ENCODE measurements around the gene BPHL. TPM values are rescaled to one million over a fixed set of nuclear protein-coding genes. Genes with fewer than 3 reads are reported as not detected.
A peak's percentile ranks its signal among the peaks of the same experiment; 100 is the strongest.
"Not testable (repeated sequence)": the region's sequence is repeated elsewhere in the genome, so short reads cannot be mapped to it uniquely, and the experiment has no call there.

The BPHL gene
- total RNA-seq, 2 donors from 2014 or later = 9.1 to 9.2 TPM

DNA sequence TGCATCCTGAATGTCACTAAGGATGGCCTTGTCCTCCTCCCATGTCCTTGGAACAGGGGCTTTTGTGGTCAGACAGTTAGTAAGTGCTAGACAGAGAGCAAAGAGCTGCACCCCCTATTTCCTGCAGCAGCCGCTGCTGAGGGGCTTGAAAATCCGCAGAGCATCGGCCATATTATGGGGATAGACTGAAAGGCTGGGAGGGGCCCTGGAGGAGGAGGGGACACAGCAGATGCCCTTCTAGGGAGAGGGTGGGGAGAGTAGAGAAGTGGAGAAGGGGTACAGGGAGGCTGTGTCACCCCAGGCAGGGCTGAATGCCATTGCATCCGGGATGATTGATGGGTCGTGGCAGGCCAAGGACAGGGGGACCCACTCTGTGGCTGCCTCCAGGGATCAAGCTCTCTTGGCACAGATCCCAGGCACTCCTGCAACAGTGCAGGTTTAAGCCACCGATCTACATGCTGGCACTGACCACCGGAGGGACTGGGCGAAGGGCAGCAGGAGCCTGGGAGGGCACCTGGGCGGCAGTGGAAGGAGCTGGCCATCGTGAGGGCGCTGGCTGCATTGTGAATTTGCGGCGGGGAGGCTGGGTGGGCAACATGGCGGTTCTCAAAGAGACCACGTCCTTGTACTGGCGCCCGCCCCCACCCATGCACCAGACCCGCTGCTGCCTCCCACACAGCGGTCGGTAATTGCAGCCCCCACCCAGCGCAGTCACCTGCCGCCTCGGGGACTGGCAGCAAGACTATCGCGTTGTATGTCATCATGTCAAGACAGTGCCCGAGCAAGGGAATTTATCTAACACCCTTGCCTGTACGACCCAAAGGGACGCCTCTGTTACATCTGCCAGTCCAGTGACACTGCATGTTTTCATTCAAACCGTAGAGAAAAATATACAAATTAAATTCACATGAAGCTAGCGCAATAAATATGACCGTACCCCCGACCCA, 37.9 kb downstream of the BPHL start:
- peak; percentile 11 for ATAC-seq (replicated peaks)
- not testable (repeated sequence) for H3K9me3 Mint-ChIP-seq, H3K27me3 Mint-ChIP-seq
- peak overlapping the region; percentile 78 for H3K4me3 Mint-ChIP-seq
- peaks cover 12% of the 10 kb centered on the region for H3K36me3 Mint-ChIP-seq (ENCODE audit: low read depth)
- peaks cover 12% of the 10 kb centered on the region for H3K4me1 Mint-ChIP-seq
- peak overlapping the region; percentile 56 for H3K27ac Mint-ChIP-seq

DNA sequence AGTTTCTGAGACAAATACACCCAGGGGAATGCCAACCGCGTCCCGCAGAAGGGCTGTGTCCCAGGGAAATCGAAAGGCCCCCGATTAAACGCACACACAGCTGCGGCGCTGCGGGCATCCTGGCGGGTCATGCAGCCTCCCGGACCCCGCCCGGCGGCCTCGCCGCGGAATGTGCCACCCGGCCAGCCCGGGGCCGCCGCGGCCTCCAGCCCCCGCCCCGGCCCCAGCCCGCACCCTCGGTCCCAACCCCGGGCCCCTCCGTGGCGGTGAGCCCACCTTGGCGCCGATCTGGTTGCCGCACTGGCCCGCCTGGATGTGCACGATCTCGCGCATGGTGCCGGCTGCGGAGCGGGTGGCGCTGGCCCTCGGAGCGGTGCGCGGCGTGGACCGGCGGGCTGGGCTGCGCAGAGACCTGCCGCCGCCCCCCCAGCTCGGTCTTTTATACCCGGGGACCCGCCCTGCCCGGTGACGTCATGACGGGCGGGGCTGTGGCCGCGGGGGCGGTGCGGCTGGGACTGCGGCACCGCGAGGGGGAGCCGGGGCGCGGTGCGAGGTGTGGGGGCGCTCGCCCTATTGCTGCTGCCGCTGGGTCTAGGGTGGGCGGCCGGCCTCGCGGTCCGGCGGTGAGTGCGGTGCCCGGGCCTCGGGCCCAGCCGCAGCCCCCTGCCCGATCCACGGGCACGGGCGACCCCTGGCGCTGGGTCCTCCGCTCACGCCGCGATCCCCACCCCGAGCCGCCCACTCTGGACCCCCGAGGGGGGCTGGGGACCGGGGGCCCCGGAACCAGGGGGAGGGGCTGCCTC, 38.8 kb downstream of the BPHL start, which contains the start of gene TUBB2A:
TSS of gene TUBB2A (minus strand) at position 414 of the 803 bp plus-strand sequence. CDS start at position 333, 81 bp downstream.
- peak within 1 kb of the TSS; percentile 56 for H3K27ac Mint-ChIP-seq
- peak within 1 kb of the TSS; percentile 78 for H3K4me3 Mint-ChIP-seq
- H3K4me1 Mint-ChIP-seq = peaks cover 17% of the 10 kb centered on the region
- H3K9me3 Mint-ChIP-seq = no peaks in the 10 kb centered on the region
- peak; percentile 78 for ATAC-seq (replicated peaks)
- H3K27me3 Mint-ChIP-seq = peaks cover 4% of the 10 kb centered on the region
- H3K36me3 Mint-ChIP-seq (ENCODE audit: low read depth) = peaks cover 12% of the 10 kb centered on the region

DNA sequence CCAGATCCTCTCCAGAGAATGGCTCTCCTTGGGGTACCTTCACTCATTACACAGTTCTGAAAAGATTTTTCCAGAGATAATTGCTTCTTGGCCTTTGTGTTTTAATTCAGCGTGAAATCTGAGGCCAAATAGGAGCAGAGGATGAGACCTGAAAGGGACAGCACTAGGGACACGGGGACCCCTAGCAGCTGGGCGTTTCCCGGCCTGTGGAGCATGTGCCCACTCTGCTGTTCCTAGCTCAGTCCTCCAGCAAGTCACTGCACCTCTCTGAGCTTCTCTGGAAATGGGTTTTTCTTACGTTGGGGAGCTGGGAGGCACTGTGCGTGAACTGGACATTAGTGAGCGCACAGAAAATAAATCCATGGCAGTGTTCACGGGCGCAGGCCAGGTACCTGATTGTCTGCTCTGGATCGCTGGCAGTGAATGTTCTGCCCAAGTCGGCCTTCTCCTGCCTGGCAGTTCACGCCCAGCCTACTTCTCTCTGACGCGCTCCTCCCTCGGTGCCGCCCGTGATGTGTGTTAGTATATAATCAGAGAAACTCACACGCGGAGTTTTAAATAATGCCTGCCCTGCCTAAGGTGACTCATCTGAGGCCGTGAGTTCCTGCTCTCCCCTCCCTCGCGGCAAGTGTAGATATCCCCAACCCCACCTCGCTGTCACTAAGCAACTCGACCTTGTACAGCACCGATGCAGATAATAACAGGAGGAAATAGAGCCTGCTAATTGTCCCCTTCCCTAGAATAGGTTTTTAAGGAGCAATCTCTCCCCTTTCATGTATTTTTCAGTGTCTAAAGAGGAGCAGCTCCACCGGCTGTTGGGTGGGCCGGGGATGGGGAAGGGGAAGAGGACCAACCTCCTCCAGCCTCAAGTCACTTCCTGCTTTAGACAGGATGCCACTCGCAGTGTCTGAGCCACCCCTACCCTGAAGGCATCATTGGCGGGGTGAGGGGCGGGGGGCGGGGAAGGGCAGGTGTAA, 41.6 kb downstream of the BPHL start:
- H3K9me3 Mint-ChIP-seq = no peaks in the 10 kb centered on the region
- H3K27ac Mint-ChIP-seq = no peak overlapping the region
- peak; percentile 54 for ATAC-seq (replicated peaks)
- peaks cover 27% of the 10 kb centered on the region for H3K4me1 Mint-ChIP-seq
- peaks cover 4% of the 10 kb centered on the region for H3K27me3 Mint-ChIP-seq
- H3K36me3 Mint-ChIP-seq (ENCODE audit: low read depth) = peaks cover 5% of the 10 kb centered on the region
- peak overlapping the region; percentile 54 for H3K4me3 Mint-ChIP-seq

DNA sequence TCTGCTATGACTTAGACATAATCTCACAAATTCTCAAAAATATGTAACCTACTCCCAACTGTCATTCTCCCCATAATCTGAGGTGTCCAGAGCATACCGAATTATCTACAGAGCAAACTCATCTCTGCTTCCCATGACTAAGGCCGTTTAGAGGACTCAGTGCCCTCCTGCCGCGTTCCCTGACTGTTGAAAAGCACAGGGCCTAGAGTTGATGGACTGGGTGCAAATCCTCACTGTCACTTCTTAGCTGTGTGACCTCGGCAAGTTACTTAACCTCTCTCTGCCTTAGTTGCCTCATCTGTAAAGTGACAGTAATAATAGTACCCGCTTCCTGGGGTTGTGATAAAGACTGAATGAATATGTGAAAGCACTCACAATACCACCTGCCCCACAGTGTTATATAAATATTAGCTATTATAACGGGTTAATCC, 43.6 kb downstream of the BPHL start:
- no peak overlapping the region for H3K27ac Mint-ChIP-seq
- ATAC-seq (replicated peaks) = peak; percentile 51
- H3K27me3 Mint-ChIP-seq = no peaks in the 10 kb centered on the region
- H3K4me3 Mint-ChIP-seq = peak overlapping the region; percentile 76
- peaks cover 27% of the 10 kb centered on the region for H3K4me1 Mint-ChIP-seq
- H3K9me3 Mint-ChIP-seq = no peaks in the 10 kb centered on the region
- no peaks in the 10 kb centered on the region for H3K36me3 Mint-ChIP-seq (ENCODE audit: low read depth)

DNA sequence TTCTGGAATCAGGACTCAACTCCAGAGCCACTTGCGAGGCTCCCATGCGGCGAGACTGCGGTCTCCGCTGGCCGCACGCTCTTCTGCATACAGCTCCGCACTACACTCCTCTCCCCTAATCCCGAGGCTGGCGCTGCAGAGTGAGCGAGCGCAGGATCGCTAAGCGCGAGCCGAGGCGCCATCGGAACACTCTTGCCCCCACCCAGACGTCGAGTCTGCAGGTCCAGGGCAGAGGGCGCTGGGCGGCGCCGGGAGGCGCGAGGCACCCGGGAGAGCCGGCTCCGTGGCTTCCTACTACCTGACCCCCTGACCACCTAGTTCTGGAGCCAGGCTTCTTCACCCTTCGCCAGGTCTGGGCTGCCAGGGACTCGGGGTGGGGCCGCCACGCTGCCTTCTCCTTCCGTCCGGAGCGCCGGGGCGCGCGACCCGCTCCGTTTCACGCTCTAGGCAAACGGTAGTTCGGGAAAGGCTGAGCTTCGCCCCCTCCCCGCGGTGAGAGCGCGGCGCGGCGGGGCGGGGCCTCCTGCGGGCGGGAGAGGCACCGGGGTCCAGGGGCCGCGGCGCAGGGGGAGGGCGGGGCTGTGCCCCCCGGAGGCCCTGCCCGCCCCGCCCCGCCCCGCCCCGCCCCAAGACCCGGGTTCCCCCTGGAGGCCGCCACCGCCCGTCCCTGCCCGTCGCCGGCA, 44.2 kb downstream of the BPHL start:
- H3K36me3 Mint-ChIP-seq (ENCODE audit: low read depth) = no peaks in the 10 kb centered on the region
- H3K9me3 Mint-ChIP-seq = no peaks in the 10 kb centered on the region
- ATAC-seq (replicated peaks) = peak; percentile 67
- peak overlapping the region; percentile 76 for H3K4me3 Mint-ChIP-seq
- H3K27me3 Mint-ChIP-seq = no peaks in the 10 kb centered on the region
- H3K4me1 Mint-ChIP-seq = peaks cover 27% of the 10 kb centered on the region
- H3K27ac Mint-ChIP-seq = peak overlapping the region; percentile 58

- no peaks in the 10 kb centered on the region for H3K27me3 Mint-ChIP-seq
- no peaks in the 10 kb centered on the region for H3K9me3 Mint-ChIP-seq
- peak overlapping the region; percentile 76 for H3K4me3 Mint-ChIP-seq
- no peak for ATAC-seq (replicated peaks)
- no peaks in the 10 kb centered on the region for H3K36me3 Mint-ChIP-seq (ENCODE audit: low read depth)
- H3K27ac Mint-ChIP-seq = peak overlapping the region; percentile 58
- peaks cover 26% of the 10 kb centered on the region for H3K4me1 Mint-ChIP-seq
These were observed 44.7 kb downstream of the BPHL start for GRCh38 chr6:3163248-3163594.

GRCh38 chr6:3164388-3164787, 45.9 kb downstream of the BPHL start:
- Mint-ChIP-seq H3K4me3 (no peak overlapping the region), H3K4me1 (peaks cover 24% of the 10 kb centered on the region), H3K27me3 (no peaks in the 10 kb centered on the region), H3K36me3 (ENCODE audit: low read depth) (no peaks in the 10 kb centered on the region), H3K9me3 (no peaks in the 10 kb centered on the region), H3K27ac (no peak overlapping the region)
- no peak for ATAC-seq (replicated peaks)

GRCh38 chr6:3165631-3166534, 47.4 kb downstream of the BPHL start:
- Mint-ChIP-seq H3K36me3 (ENCODE audit: low read depth) (no peaks in the 10 kb centered on the region), H3K9me3 (no peaks in the 10 kb centered on the region), H3K27ac (no peak overlapping the region), H3K4me1 (peaks cover 15% of the 10 kb centered on the region), H3K4me3 (no peak overlapping the region), H3K27me3 (no peaks in the 10 kb centered on the region)
- no peak for ATAC-seq (replicated peaks)

DNA sequence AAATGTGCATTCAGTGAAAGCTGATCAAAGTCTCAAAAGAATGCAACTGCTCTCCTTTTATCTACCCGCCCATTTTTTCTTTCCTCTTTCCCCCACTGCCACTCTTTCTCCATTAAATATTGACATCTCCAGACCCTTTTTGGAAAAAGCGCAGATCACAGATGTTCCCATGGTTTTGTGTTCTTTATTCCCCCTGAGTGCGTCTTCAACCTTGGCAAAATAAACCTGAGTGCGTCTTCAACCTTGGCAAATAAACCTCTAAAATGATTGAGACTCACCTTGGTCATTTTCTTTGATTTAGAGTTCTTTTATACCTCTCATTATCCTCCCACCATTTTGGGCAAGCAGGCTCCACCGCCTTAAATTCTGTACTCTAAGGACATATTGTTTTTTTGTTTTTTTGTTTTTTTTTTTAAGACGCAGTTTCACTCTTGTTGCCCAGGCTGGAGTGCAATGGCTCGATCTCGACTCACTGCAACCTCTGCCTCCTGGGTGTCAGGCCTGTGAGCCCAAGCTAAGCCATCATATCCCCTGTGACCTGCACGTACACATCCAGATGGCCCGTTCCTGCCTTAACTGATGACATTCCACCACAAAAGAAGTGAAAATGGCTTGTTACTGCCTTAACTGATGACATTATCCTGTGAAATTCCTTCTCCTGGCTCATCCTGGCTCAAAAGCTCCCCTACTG, 48.2 kb downstream of the BPHL start:
- not testable (repeated sequence) for H3K4me3 Mint-ChIP-seq, H3K27me3 Mint-ChIP-seq, H3K27ac Mint-ChIP-seq

GRCh38 chr6:3168046-3168445, 49.5 kb downstream of the BPHL start:
- not testable (repeated sequence) for H3K4me1 Mint-ChIP-seq; H3K4me3 Mint-ChIP-seq; H3K9me3 Mint-ChIP-seq; H3K27me3 Mint-ChIP-seq; ATAC-seq (replicated peaks); H3K36me3 Mint-ChIP-seq (ENCODE audit: low read depth); H3K27ac Mint-ChIP-seq

More for the DNA sequence above, 48.2 kb downstream of the BPHL start:
- H3K36me3 Mint-ChIP-seq (ENCODE audit: low read depth); ATAC-seq (replicated peaks); H3K9me3 Mint-ChIP-seq: not testable (repeated sequence)
- H3K4me1 Mint-ChIP-seq = peaks cover 15% of the 10 kb centered on the region

GRCh38 chr6:3170676-3171075, 52.2 kb downstream of the BPHL start:
- not testable (repeated sequence) for H3K27me3 Mint-ChIP-seq; H3K4me1 Mint-ChIP-seq; H3K4me3 Mint-ChIP-seq; H3K9me3 Mint-ChIP-seq; H3K36me3 Mint-ChIP-seq (ENCODE audit: low read depth); H3K27ac Mint-ChIP-seq; ATAC-seq (replicated peaks)
